WTC11 (cell line): ENCODE data around the gene ZFX. TPM values are rescaled to one million over a fixed set of nuclear protein-coding genes. Genes with fewer than 3 reads are reported as not detected.
"Not testable (repeated sequence)": the region's sequence is repeated elsewhere in the genome, so short reads cannot be mapped to it uniquely, and the experiment has no call there.

ENCODE experiments used
- ATAC-seq: fragments of 200-7000 bp; cut with Tn5 transposase; 2 replicates; pipeline ENCODE4 v1.10.0; 2021; ENCODE audit warnings: mild to moderate bottlenecking, moderate library complexity
- CTCF ChIA-PET: fragments of 300-600 bp; sonication (Branson Sonifier 250); formaldehyde crosslinking; loops from one replicate; lab custom pipeline; 2021; ENCODE audit warnings: antibody characterized with exemption; lab: Charles Lee
- POLR2A ChIA-PET: fragments of 350-600 bp; sonication (Branson Sonifier 250); formaldehyde crosslinking; loops from one replicate; lab custom pipeline; 2021; ENCODE audit warnings: antibody characterized with exemption; lab: Charles Lee
- DNase-seq: peaks from one replicate; pipeline ENCODE4 v3.0.0; 2021; ENCODE audit warnings: low spot score
- H3K27ac Mint-ChIP-seq: 2 replicates; pipeline ENCODE4 v1.8.0; 2021; ENCODE audit warnings: mixed read lengths
- H3K27me3 Mint-ChIP-seq: 2 replicates; pipeline ENCODE4 v1.8.0; 2021; ENCODE audit warnings: low read depth, mild to moderate bottlenecking, moderate library complexity, mixed read lengths
- H3K36me3 Mint-ChIP-seq: 2 replicates; pipeline ENCODE4 v1.8.0; 2021; ENCODE audit warnings: mixed read lengths
- H3K4me1 Mint-ChIP-seq: 2 replicates; pipeline ENCODE4 v1.8.0; 2022; ENCODE audit warnings: mixed read lengths
- H3K4me3 Mint-ChIP-seq: 2 replicates; pipeline ENCODE4 v1.8.0; 2021; ENCODE audit warnings: mild to moderate bottlenecking, moderate library complexity, mixed read lengths
- H3K9me3 Mint-ChIP-seq: 2 replicates; pipeline ENCODE4 v1.8.0; 2021; ENCODE audit warnings: mixed read lengths
- ATF1 ChIP-seq: sonication (generic); formaldehyde crosslinking; IDR thresholded peaks from 2 replicates; pipeline ENCODE4 v1.8.1; 2023; ENCODE audit warnings: mild to moderate bottlenecking, moderate library complexity, missing genetic modification reagents
- ATF3 ChIP-seq: sonication (generic); formaldehyde crosslinking; conservative IDR thresholded peaks from 2 replicates; pipeline ENCODE4 v1.8.1; 2022; ENCODE audit warnings: mild to moderate bottlenecking, missing genetic modification reagents
- CBFB ChIP-seq: sonication (generic); formaldehyde crosslinking; IDR thresholded peaks from 2 replicates; pipeline ENCODE4 v1.8.1; 2022; ENCODE audit warnings: mild to moderate bottlenecking, low read depth, missing genetic modification reagents
- CREB1 ChIP-seq: sonication (generic); formaldehyde crosslinking; IDR thresholded peaks from 2 replicates; pipeline ENCODE4 v1.8.0; 2023; ENCODE audit warnings: mild to moderate bottlenecking, missing genetic modification reagents
- CREM ChIP-seq: sonication (generic); formaldehyde crosslinking; IDR thresholded peaks from 2 replicates; pipeline ENCODE4 v1.8.1; 2022; ENCODE audit warnings: mild to moderate bottlenecking, missing genetic modification reagents, moderate library complexity
- FOXP1 ChIP-seq: sonication (generic); formaldehyde crosslinking; IDR thresholded peaks from 2 replicates; pipeline ENCODE4 v1.8.0; 2022; ENCODE audit warnings: missing genetic modification reagents, mild to moderate bottlenecking, moderate library complexity, borderline replicate concordance
- JUN ChIP-seq: sonication (generic); formaldehyde crosslinking; IDR thresholded peaks from 2 replicates; pipeline ENCODE4 v1.8.0; 2023; ENCODE audit warnings: mild to moderate bottlenecking, missing genetic modification reagents
- MAX ChIP-seq: sonication (generic); formaldehyde crosslinking; IDR thresholded peaks from 2 replicates; pipeline ENCODE4 v1.8.0; 2022; ENCODE audit warnings: mild to moderate bottlenecking, missing genetic modification reagents
- PRRX2 ChIP-seq: fragments of 250-450 bp; sonication (Bioruptor Pico); IDR thresholded peaks from 2 replicates; pipeline ENCODE4 v1.8.0; 2021; ENCODE audit warnings: mild to moderate bottlenecking
- SP1 ChIP-seq: sonication (generic); formaldehyde crosslinking; conservative IDR thresholded peaks from 2 replicates; pipeline ENCODE4 v1.8.1; 2022; ENCODE audit warnings: missing genetic modification reagents
- TP53 ChIP-seq: sonication (generic); formaldehyde crosslinking; IDR thresholded peaks from 2 replicates; pipeline ENCODE4 v1.8.1; 2023; ENCODE audit warnings: mild to moderate bottlenecking, missing genetic modification reagents
- ZMAT4 ChIP-seq: fragments of 250-450 bp; sonication (Bioruptor Pico); IDR thresholded peaks from 2 replicates; pipeline ENCODE4 v1.9.0; 2021; ENCODE audit warnings: mild to moderate bottlenecking
- ZNF219 ChIP-seq: sonication (generic); formaldehyde crosslinking; IDR thresholded peaks from 2 replicates; pipeline ENCODE4 v1.8.0; 2023; ENCODE audit warnings: missing genetic modification reagents, mild to moderate bottlenecking, borderline replicate concordance
- ZNF232 ChIP-seq: sonication (generic); formaldehyde crosslinking; IDR thresholded peaks from 2 replicates; pipeline ENCODE4 v1.8.0; 2022; ENCODE audit warnings: mild to moderate bottlenecking, missing genetic modification reagents
- ZNF263 ChIP-seq: sonication (generic); formaldehyde crosslinking; IDR thresholded peaks from 2 replicates; pipeline ENCODE4 v1.8.1; 2022; ENCODE audit warnings: low read depth, mild to moderate bottlenecking, moderate library complexity, missing genetic modification reagents
- ZNF423 ChIP-seq: fragments of 250-450 bp; sonication (Bioruptor Pico); IDR thresholded peaks from 2 replicates; pipeline ENCODE4 v2.1.2; 2022; ENCODE audit warnings: mild to moderate bottlenecking, moderate library complexity
- total RNA-seq: library from RNA; stranded (reverse); gene quantifications from 3 replicates; pipeline ENCODE4 v1.2.3, GENCODE V29; 2021
- TF ChIP-seq, protein P1 (sequence below): sonication (generic); formaldehyde crosslinking; IDR thresholded peaks from 2 replicates; pipeline ENCODE4 v1.8.0; 2023; ENCODE audit warnings: missing genetic modification reagents, mild to moderate bottlenecking, borderline replicate concordance
- TF ChIP-seq, protein P2 (sequence below): sonication (generic); formaldehyde crosslinking; IDR thresholded peaks from 2 replicates; pipeline ENCODE4 v1.8.1; 2023; ENCODE audit warnings: mild to moderate bottlenecking, missing genetic modification reagents
- TF ChIP-seq, protein P3 (sequence below): sonication (generic); formaldehyde crosslinking; IDR thresholded peaks from 2 replicates; pipeline ENCODE4 v1.8.1; 2023; ENCODE audit warnings: mild to moderate bottlenecking, moderate library complexity, missing genetic modification reagents

ZFX gene
- total RNA-seq, 1 experiment from 2014 or later = 19.3 TPM

DNA sequence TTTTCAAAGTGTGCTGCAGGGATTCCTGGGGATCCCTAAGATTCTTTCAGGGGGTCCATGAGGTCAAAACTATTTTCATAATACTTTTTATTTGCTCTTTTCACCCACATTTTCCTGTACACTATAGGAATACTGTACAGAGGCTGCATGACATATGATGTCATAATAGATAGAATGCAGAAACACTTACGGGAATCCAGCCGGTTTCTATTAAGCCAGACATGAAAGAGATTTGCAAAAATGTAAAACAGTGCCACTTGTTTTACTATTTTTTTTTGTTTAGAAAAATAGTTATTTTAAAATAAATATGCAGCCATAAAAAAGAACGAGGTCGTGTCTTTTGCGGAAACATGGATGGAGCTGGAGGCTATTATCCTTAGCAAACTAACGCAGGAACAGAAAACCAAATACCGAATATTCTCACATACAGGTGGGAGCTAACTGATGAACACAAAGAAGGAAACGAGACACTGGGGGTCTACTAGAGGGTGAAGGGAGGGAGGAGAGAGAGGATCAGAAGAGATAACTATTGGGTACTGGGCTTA lies 5.0 kb downstream of the ZFX start:
- TF ChIP-seq PRRX2 (CRISPR knock-in tag) (no peak), ZNF219 (CRISPR knock-in tag) (no peak), CBFB (CRISPR knock-in tag) (no peak), SP1 (CRISPR knock-in tag) (no peak), ZNF423 (CRISPR knock-in tag) (no peak), TP53 (CRISPR knock-in tag) (no peak), CREB1 (CRISPR knock-in tag) (no peak), ZMAT4 (CRISPR knock-in tag) (no peak), ATF3 (CRISPR knock-in tag) (no peak), FOXP1 (CRISPR knock-in tag) (no peak), JUN (no peak), ZNF232 (CRISPR knock-in tag) (no peak), ATF1 (CRISPR knock-in tag) (no peak), CREM (no peak), MAX (CRISPR knock-in tag) (no peak), ZNF263 (no peak)
- TF ChIP-seq, protein P1, sequence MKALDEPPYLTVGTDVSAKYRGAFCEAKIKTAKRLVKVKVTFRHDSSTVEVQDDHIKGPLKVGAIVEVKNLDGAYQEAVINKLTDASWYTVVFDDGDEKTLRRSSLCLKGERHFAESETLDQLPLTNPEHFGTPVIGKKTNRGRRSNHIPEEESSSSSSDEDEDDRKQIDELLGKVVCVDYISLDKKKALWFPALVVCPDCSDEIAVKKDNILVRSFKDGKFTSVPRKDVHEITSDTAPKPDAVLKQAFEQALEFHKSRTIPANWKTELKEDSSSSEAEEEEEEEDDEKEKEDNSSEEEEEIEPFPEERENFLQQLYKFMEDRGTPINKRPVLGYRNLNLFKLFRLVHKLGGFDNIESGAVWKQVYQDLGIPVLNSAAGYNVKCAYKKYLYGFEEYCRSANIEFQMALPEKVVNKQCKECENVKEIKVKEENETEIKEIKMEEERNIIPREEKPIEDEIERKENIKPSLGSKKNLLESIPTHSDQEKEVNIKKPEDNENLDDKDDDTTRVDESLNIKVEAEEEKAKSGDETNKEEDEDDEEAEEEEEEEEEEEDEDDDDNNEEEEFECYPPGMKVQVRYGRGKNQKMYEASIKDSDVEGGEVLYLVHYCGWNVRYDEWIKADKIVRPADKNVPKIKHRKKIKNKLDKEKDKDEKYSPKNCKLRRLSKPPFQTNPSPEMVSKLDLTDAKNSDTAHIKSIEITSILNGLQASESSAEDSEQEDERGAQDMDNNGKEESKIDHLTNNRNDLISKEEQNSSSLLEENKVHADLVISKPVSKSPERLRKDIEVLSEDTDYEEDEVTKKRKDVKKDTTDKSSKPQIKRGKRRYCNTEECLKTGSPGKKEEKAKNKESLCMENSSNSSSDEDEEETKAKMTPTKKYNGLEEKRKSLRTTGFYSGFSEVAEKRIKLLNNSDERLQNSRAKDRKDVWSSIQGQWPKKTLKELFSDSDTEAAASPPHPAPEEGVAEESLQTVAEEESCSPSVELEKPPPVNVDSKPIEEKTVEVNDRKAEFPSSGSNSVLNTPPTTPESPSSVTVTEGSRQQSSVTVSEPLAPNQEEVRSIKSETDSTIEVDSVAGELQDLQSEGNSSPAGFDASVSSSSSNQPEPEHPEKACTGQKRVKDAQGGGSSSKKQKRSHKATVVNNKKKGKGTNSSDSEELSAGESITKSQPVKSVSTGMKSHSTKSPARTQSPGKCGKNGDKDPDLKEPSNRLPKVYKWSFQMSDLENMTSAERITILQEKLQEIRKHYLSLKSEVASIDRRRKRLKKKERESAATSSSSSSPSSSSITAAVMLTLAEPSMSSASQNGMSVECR (CRISPR knock-in tag) = no peak
- TF ChIP-seq, protein P2, sequence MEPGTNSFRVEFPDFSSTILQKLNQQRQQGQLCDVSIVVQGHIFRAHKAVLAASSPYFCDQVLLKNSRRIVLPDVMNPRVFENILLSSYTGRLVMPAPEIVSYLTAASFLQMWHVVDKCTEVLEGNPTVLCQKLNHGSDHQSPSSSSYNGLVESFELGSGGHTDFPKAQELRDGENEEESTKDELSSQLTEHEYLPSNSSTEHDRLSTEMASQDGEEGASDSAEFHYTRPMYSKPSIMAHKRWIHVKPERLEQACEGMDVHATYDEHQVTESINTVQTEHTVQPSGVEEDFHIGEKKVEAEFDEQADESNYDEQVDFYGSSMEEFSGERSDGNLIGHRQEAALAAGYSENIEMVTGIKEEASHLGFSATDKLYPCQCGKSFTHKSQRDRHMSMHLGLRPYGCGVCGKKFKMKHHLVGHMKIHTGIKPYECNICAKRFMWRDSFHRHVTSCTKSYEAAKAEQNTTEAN (CRISPR knock-in tag) = no peak
- TF ChIP-seq, protein P3, sequence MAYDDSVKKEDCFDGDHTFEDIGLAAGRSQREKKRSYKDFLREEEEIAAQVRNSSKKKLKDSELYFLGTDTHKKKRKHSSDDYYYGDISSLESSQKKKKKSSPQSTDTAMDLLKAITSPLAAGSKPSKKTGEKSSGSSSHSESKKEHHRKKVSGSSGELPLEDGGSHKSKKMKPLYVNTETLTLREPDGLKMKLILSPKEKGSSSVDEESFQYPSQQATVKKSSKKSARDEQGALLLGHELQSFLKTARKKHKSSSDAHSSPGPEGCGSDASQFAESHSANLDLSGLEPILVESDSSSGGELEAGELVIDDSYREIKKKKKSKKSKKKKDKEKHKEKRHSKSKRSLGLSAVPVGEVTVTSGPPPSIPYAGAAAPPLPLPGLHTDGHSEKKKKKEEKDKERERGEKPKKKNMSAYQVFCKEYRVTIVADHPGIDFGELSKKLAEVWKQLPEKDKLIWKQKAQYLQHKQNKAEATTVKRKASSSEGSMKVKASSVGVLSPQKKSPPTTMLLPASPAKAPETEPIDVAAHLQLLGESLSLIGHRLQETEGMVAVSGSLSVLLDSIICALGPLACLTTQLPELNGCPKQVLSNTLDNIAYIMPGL = no peak
- Mint-ChIP-seq H3K9me3 (no peaks in the 10 kb centered on the region), H3K36me3 (peaks cover 5% of the 10 kb centered on the region; the same call in 1 of the 2 replicates), H3K4me1 (peaks cover 32% of the 10 kb centered on the region), H3K27me3 (no peaks in the 10 kb centered on the region), H3K27ac (no peak overlapping the region), H3K4me3 (no peak overlapping the region)
- ChIA-PET CTCF (no interaction called here), POLR2A (no interaction called here)
- DNase-seq (no peak), ATAC-seq (no peak)

DNA sequence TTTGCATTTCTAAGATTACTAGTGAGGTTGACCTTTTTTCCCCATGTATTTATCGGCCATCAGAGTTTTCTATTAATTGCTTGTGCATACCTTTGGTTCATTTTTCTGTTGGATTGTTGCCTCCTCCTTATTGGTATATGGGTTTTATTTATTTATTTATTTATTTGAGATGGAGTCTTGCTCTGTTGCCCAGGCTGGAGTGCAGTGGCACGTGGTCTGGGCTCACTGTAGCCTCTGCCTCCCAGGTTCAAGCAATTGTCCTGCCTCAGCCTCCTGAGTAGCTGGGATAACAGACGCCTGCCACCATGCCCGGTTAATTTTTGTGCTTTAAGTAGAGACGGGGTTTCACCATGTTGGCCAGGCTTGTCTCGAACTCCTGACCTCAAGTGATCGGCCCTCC lies 6.2 kb downstream of the ZFX start:
- DNase-seq, H3K36me3 Mint-ChIP-seq, H3K27ac Mint-ChIP-seq, H3K27me3 Mint-ChIP-seq, H3K9me3 Mint-ChIP-seq, POLR2A ChIA-PET, ATAC-seq, H3K4me3 Mint-ChIP-seq: not testable (repeated sequence)
- peaks cover 32% of the 10 kb centered on the region for H3K4me1 Mint-ChIP-seq
- CTCF ChIA-PET = interaction anchor here (0.5 kb wide), 1 partner anchor 86 kb away, joined by 4 read pairs; no protein-coding TSS in a partner anchor
